Endothelial cell of umbilical vein (primary cell): ENCODE measurements around the gene KIDINS220. TPM values are rescaled to one million over a fixed set of nuclear protein-coding genes. Genes with fewer than 3 reads are reported as not detected.

ENCODE experiments used
- BruUV-seq: library from RNA; stranded (reverse); fragments of 400-500 nt; replicated peaks from 2 replicates; lab custom pipeline; 2021; lab: Mats Ljungman, UMichigan
- CTCF ChIA-PET: fragments of 300-600, 350-600 bp; sonication (Branson Sonifier 250); formaldehyde crosslinking; loops from one replicate; lab custom pipeline; 2021; ENCODE audit warnings: antibody characterized with exemption, inconsistent platforms; lab: Charles Lee
- POLR2A ChIA-PET: fragments of 300-600, 350-600 bp; sonication (Branson Sonifier 250); formaldehyde crosslinking; loops from one replicate; lab custom pipeline; 2021; ENCODE audit warnings: antibody characterized with exemption, inconsistent platforms; lab: Charles Lee
- DNase-seq: peaks from one replicate; pipeline ENCODE4 v3.0.0-alpha.2; 2011; ENCODE audit warnings: low read depth, low spot score
- FAIRE-seq: peaks from 2 replicates; lab custom pipeline; 2011; peaks lifted over from hg19 to GRCh38; lab: Jason Lieb, UNC
- H2AFZ ChIP-seq: 2 replicates; pipeline ENCODE4 v1.6.0; 2012; ENCODE audit warnings: low read depth, low read length, control low read depth, inconsistent platforms
- H3K27ac ChIP-seq: 2 replicates; pipeline ENCODE4 v1.5.1; 2011; ENCODE audit warnings: low read depth, mild to moderate bottlenecking, control low read depth, low read length, moderate library complexity; ENCODE audit not compliant: insufficient read depth
- H3K27me3 ChIP-seq, 2 experiments: 2 replicates each; pipeline versions ENCODE4 v1.6.0 to v1.6.1; 2011; ENCODE audit warnings: low read length in 2 of 2, mixed read lengths in 1 of 2; ENCODE audit not compliant: control insufficient read depth in 2 of 2, insufficient read depth in 2 of 2
- H3K36me3 ChIP-seq, 2 experiments: 2 replicates in 1 of 2; 3 replicates in 1 of 2; pipeline ENCODE4 v1.5.1; 2011; ENCODE audit warnings: low read length in 2 of 2, mild to moderate bottlenecking in 1 of 2, moderate library complexity in 1 of 2; ENCODE audit not compliant: control insufficient read depth in 2 of 2, insufficient read depth in 2 of 2; ENCODE audit errors: extremely low read depth in 1 of 2
- H3K4me1 ChIP-seq: 3 replicates; pipeline ENCODE4 v1.5.1; 2011; ENCODE audit warnings: mild to moderate bottlenecking, low read length; ENCODE audit not compliant: control insufficient read depth, insufficient read depth; ENCODE audit errors: extremely low read depth
- H3K4me2 ChIP-seq: 2 replicates; pipeline ENCODE4 v1.6.1; 2011; ENCODE audit warnings: low read length, control low read depth, mixed read lengths; ENCODE audit not compliant: insufficient read depth
- H3K4me3 ChIP-seq, 3 experiments: fragments of 200-600 bp in 1 of 3; sonication (generic), shearing (Covaris generic) in 1 of 3; replicated peaks in 1 of 3; 2 replicates each; pipeline ENCODE4 v1.5.1; 2011 to 2016; ENCODE audit warnings: control low read depth in 3 of 3, low read length in 3 of 3, mild to moderate bottlenecking in 2 of 3, inconsistent platforms in 1 of 3, low read depth in 1 of 3, moderate library complexity in 1 of 3; ENCODE audit not compliant: insufficient read depth in 1 of 3
- H3K79me2 ChIP-seq: 2 replicates; pipeline ENCODE4 v1.6.0; 2012; ENCODE audit warnings: low read length, inconsistent platforms; ENCODE audit not compliant: control insufficient read depth, insufficient read depth
- H3K9ac ChIP-seq: replicated peaks from 2 replicates; pipeline ENCODE3; 2011; ENCODE audit warnings: low read length, control low read depth; ENCODE audit not compliant: insufficient read depth; ENCODE audit errors: extremely low read depth
- H3K9me1 ChIP-seq: replicated peaks from 3 replicates; pipeline ENCODE4 v1.6.0; 2011; ENCODE audit warnings: mild to moderate bottlenecking, low read length; ENCODE audit not compliant: control insufficient read depth, insufficient read depth; ENCODE audit errors: extremely low read depth
- H3K9me3 ChIP-seq: replicated peaks from 2 replicates; pipeline ENCODE4 v1.5.1; 2012; ENCODE audit warnings: low read length, inconsistent platforms; ENCODE audit not compliant: control insufficient read depth, insufficient read depth
- H4K20me1 ChIP-seq: replicated peaks from 2 replicates; pipeline ENCODE3; 2011; ENCODE audit warnings: mild to moderate bottlenecking, low read length; ENCODE audit not compliant: control insufficient read depth, insufficient read depth; ENCODE audit errors: extremely low read depth
- CTCF ChIP-seq, 2 donors: IDR thresholded peaks; 1 replicate in 1 of 2; 2 replicates in 1 of 2; pipeline ENCODE4 v1.5.1; 2011; ENCODE audit warnings: low read length in 2 of 2, mild to moderate bottlenecking in 2 of 2, moderate library complexity in 2 of 2, control low read depth in 1 of 2, inconsistent platforms in 1 of 2, low read depth in 1 of 2; ENCODE audit not compliant: insufficient read depth in 1 of 2; ENCODE audit errors: extremely low read depth in 1 of 2
- EZH2 ChIP-seq: IDR thresholded peaks from 2 replicates; pipeline ENCODE4 v1.6.1; 2012; ENCODE audit warnings: borderline replicate concordance, low read depth, mild to moderate bottlenecking, moderate library complexity, low read length, inconsistent platforms; ENCODE audit not compliant: severe bottlenecking
- FOS ChIP-seq: IDR thresholded peaks from 2 replicates; pipeline ENCODE4 v1.6.1; 2011; ENCODE audit warnings: mild to moderate bottlenecking, low read length, moderate library complexity, borderline replicate concordance; ENCODE audit not compliant: insufficient read depth
- GATA2 ChIP-seq: IDR thresholded peaks from 2 replicates; pipeline ENCODE4 v1.7.0; 2011; ENCODE audit warnings: low read depth, mild to moderate bottlenecking, moderate library complexity, mixed read lengths, low read length; ENCODE audit not compliant: insufficient read length, insufficient read depth
- JUN ChIP-seq: IDR thresholded peaks from 2 replicates; pipeline ENCODE4 v1.6.1; 2011; ENCODE audit warnings: borderline replicate concordance, low read depth; ENCODE audit not compliant: insufficient read length, insufficient read depth
- MAX ChIP-seq: IDR thresholded peaks from 2 replicates; pipeline ENCODE4 v1.6.1; 2011; ENCODE audit not compliant: insufficient read depth, insufficient read length
- MYC ChIP-seq: IDR thresholded peaks from one replicate; pipeline ENCODE4 v1.6.1; 2011; ENCODE audit warnings: mild to moderate bottlenecking, low read depth, low read length
- POLR2A ChIP-seq: IDR thresholded peaks from 2 replicates; pipeline ENCODE4 v1.6.1; 2012; ENCODE audit warnings: low read depth, mild to moderate bottlenecking, control low read depth, low read length
- POLR2AphosphoS5 ChIP-seq: IDR thresholded peaks from 2 replicates; pipeline ENCODE4 v1.6.1; 2012; ENCODE audit warnings: low read depth, mild to moderate bottlenecking, control low read depth, low read length, moderate library complexity; ENCODE audit not compliant: insufficient read depth
- dilution Hi-C: fragments of 300-500 bp; cut with MboI; formaldehyde crosslinking; loops from one replicate; pipeline ENCODE4 v1.15.0; 2019; ENCODE audit warnings: low sequenced_read_pairs; ENCODE audit not compliant: extremely low pct_ligation_motif_present
- intact Hi-C: fragments of 100-400 bp; cut with micrococcal nuclease; formaldehyde crosslinking; loops from one replicate; pipeline ENCODE4 v1.10.0; 2022
- polyA plus RNA-seq, 4 experiments: library from polyadenylated mRNA; depleted of rRNA in 3 of 4; stranded (reverse) in 3 of 4; unstranded in 1 of 4; fragments of >200 nt; gene quantifications; 2 replicates each; pipeline versions ENCODE4 v1.2.1 to v1.2.3, GENCODE V29; 2011 to 2012; ENCODE audit warnings: missing spikeins in 1 of 4
- total RNA-seq: library from RNA; stranded (reverse); gene quantifications from 2 replicates; pipeline ENCODE4 v1.2.3, GENCODE V29; 2021

The KIDINS220 gene
- total and polyA plus RNA-seq, 2 donors (not counting 3 experiments of a cell fraction or from before 2014, with no cell fraction given): 33.9 to 41.3 TPM

GRCh38 chr2:8821276-8822217, 15.9 kb downstream of the KIDINS220 start:
- no TSS peak for BruUV-seq
- DNase-seq: no peak

GRCh38 chr2:8819948-8820347, 17.5 kb downstream of the KIDINS220 start:
- Histone ChIP-seq H3K4me3 (no peak overlapping the region), H3K79me2 (no peaks in the 10 kb centered on the region), H3K9ac (no peak overlapping the region), H3K9me3 (no peaks in the 10 kb centered on the region), H3K9me1 (no peaks in the 10 kb centered on the region), H3K27ac (no peak overlapping the region), H3K4me2 (no peak overlapping the region), H2AFZ (no peak overlapping the region), H4K20me1 (no peaks in the 10 kb centered on the region), H3K36me3 (peaks cover 2 to 5% of the 10 kb centered on the region in 2 experiments), H3K27me3 (no peaks in the 10 kb centered on the region), H3K4me1 (no peaks in the 10 kb centered on the region)
- no peak for DNase-seq
- dilution Hi-C loops (no loop called here), intact Hi-C loops (no loop called here)
- TF ChIP-seq JUN: no peak
- no peak for TF ChIP-seq MYC
- no peak for TF ChIP-seq CTCF (IDR thresholded peaks at IDR 0.05; ENCODE audit: extremely low read depth in 1 of 2, insufficient read depth in 1 of 2, low read depth in 1 of 2, low read length in 2 of 2)
- TF ChIP-seq POLR2AphosphoS5: no peak
- no peak for TF ChIP-seq GATA2
- TF ChIP-seq POLR2A: no peak
- no peak for TF ChIP-seq FOS
- no peak for TF ChIP-seq EZH2
- TF ChIP-seq MAX: no peak
- BruUV-seq: no TSS peak
- POLR2A ChIA-PET: no interaction called here
- CTCF ChIA-PET: no interaction called here
- no peak for FAIRE-seq

More at GRCh38 chr2:8821276-8822217, 15.9 kb downstream of the KIDINS220 start:
- Histone ChIP-seq H3K9me3 (no peaks in the 10 kb centered on the region), H4K20me1 (no peaks in the 10 kb centered on the region), H3K9ac (no peak overlapping the region), H2AFZ (no peak overlapping the region), H3K4me3 (no peak overlapping the region), H3K27ac (no peak overlapping the region), H3K4me2 (no peak overlapping the region), H3K9me1 (no peaks in the 10 kb centered on the region), H3K36me3 (peaks cover 2 to 5% of the 10 kb centered on the region in 2 experiments), H3K4me1 (no peaks in the 10 kb centered on the region), H3K27me3 (no peaks in the 10 kb centered on the region), H3K79me2 (no peaks in the 10 kb centered on the region)
- FAIRE-seq: no peak
- TF ChIP-seq JUN (no peak), MYC (no peak), POLR2AphosphoS5 (no peak), GATA2 (no peak), POLR2A (no peak), EZH2 (no peak)
- dilution Hi-C loops: no loop called here
- intact Hi-C loops: no loop called here
- CTCF ChIA-PET: interaction anchor here (1.1 to 1.2 kb wide), 2 partner anchors 8 to 24 kb away, joined by 3 to 4 read pairs; no protein-coding TSS in a partner anchor
- POLR2A ChIA-PET: no interaction called here
